KMS-11 (cell line): Measurements from ENCODE around the gene SPATC1L.

Experiments
- H2AFZ ChIP-seq: fragments of 200-600 bp; sonication (generic); 2 replicates; pipeline ENCODE4 v1.6.1; 2016; ENCODE audit warnings: antibody characterized with exemption, mixed run types, low read depth
- H3K27ac ChIP-seq: fragments of 200-600 bp; sonication (generic); 2 replicates; pipeline ENCODE4 v1.6.1; 2016; ENCODE audit warnings: mild to moderate bottlenecking, mixed run types
- H3K27me3 ChIP-seq: fragments of 200-600 bp; sonication (generic); 2 replicates; pipeline ENCODE4 v1.6.1; 2017; ENCODE audit warnings: mild to moderate bottlenecking, low read depth, mixed run types, moderate library complexity; ENCODE audit not compliant: insufficient read depth
- H3K36me3 ChIP-seq: fragments of 200-600 bp; sonication (generic); 2 replicates; pipeline ENCODE4 v1.6.1; 2017; ENCODE audit warnings: mild to moderate bottlenecking, mixed run types; ENCODE audit not compliant: insufficient read depth
- H3K4me1 ChIP-seq: fragments of 200-600 bp; sonication (generic); 2 replicates; pipeline ENCODE4 v1.6.1; 2016; ENCODE audit warnings: mild to moderate bottlenecking, low read depth, mixed run types; ENCODE audit not compliant: poor library complexity, severe bottlenecking
- H3K4me2 ChIP-seq: fragments of 200-600 bp; sonication (generic); 2 replicates; pipeline ENCODE4 v1.7.0; 2016; ENCODE audit warnings: mild to moderate bottlenecking, mixed run types
- H3K4me3 ChIP-seq: fragments of 200-600 bp; sonication (generic); IDR thresholded peaks from 2 replicates; pipeline ENCODE4 v1.6.1; 2017; ENCODE audit warnings: low read depth, low read length, mixed read lengths; ENCODE audit not compliant: insufficient read depth
- H3K79me2 ChIP-seq: fragments of 200-600 bp; sonication (generic); 2 replicates; pipeline ENCODE4 v1.6.1; 2016; ENCODE audit warnings: low read depth, mixed run types; ENCODE audit not compliant: insufficient read depth
- H3K9ac ChIP-seq: fragments of 200-600 bp; sonication (generic); 2 replicates; pipeline ENCODE4 v1.6.1; 2016; ENCODE audit warnings: mild to moderate bottlenecking, mixed run types
- H4K20me1 ChIP-seq: fragments of 200-600 bp; sonication (generic); 2 replicates; pipeline ENCODE4 v1.6.1; 2016; ENCODE audit warnings: mild to moderate bottlenecking, mixed run types; ENCODE audit not compliant: insufficient read depth
- CTCF ChIP-seq: fragments of 200-600 bp; sonication (generic); conservative IDR thresholded peaks from 2 replicates; pipeline ENCODE4 v1.6.1; 2017; ENCODE audit warnings: low read depth, mild to moderate bottlenecking, antibody characterized with exemption, low read length, moderate library complexity, mixed read lengths

The SPATC1L gene

DNA sequence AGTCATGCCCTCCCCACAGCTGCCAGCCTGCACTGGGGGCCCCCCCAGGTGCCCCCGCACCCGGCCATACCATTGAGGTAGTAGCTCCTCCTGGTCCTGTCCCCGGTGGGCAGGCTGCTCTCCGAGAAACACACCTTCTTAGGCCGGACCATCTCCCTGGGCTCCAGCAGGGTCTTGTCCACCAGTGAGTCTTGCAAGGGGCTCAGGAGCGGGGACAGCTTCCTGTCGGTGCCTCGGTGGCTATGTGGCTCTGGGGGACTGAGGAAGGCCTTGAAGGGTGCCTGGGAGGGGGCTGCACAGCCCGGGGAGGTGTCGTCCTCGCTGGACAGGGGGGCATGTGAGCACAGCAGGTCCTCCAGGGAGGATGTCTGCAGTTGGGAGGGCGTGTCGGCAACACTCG lies 16.0 kb downstream of the SPATC1L start:
- Histone ChIP-seq H4K20me1 (no peaks in the 10 kb centered on the region), H3K36me3 (no peaks in the 10 kb centered on the region), H3K27ac (no peak overlapping the region), H3K27me3 (no peaks in the 10 kb centered on the region), H2AFZ (no peak overlapping the region), H3K9ac (no peak overlapping the region), H3K4me3 (no peak overlapping the region), H3K4me2 (no peak overlapping the region), H3K79me2 (peaks cover under 1% of the 10 kb centered on the region; the same call in 1 of the 2 replicates), H3K4me1 (no peaks in the 10 kb centered on the region)
- TF ChIP-seq CTCF, result no peak

GRCh38 chr21:46165098-46165497 lies 19.2 kb downstream of the SPATC1L start:
- H3K36me3 ChIP-seq, result no peaks in the 10 kb centered on the region
- H2AFZ ChIP-seq, result no peak overlapping the region
- H3K79me2 ChIP-seq, result no peaks in the 10 kb centered on the region

GRCh38 chr21:46163380-46163779 lies 20.9 kb downstream of the SPATC1L start:
- Histone ChIP-seq H3K9ac (no peak overlapping the region), H3K4me2 (no peak overlapping the region), H3K4me1 (no peaks in the 10 kb centered on the region), H3K27me3 (no peaks in the 10 kb centered on the region), H3K27ac (no peak overlapping the region), H3K79me2 (no peaks in the 10 kb centered on the region), H3K4me3 (no peak overlapping the region), H4K20me1 (no peaks in the 10 kb centered on the region), H3K36me3 (no peaks in the 10 kb centered on the region), H2AFZ (no peak overlapping the region)
- no peak for TF ChIP-seq CTCF

More at GRCh38 chr21:46165098-46165497, 19.2 kb downstream of the SPATC1L start:
- H3K9ac ChIP-seq, result no peak overlapping the region
- TF ChIP-seq CTCF, result no peak
- no peak overlapping the region for H3K4me2 ChIP-seq
- H4K20me1 ChIP-seq, result no peaks in the 10 kb centered on the region
- no peak overlapping the region for H3K4me3 ChIP-seq
- H3K27me3 ChIP-seq, result no peaks in the 10 kb centered on the region
- no peak overlapping the region for H3K27ac ChIP-seq
- no peaks in the 10 kb centered on the region for H3K4me1 ChIP-seq

GRCh38 chr21:46161633-46162592 lies 22.3 kb downstream of the SPATC1L start:
- Histone ChIP-seq H3K4me2 (no peak overlapping the region), H4K20me1 (no peaks in the 10 kb centered on the region), H3K27ac (no peak overlapping the region), H2AFZ (no peak overlapping the region), H3K27me3 (no peaks in the 10 kb centered on the region), H3K4me1 (no peaks in the 10 kb centered on the region), H3K9ac (no peak overlapping the region), H3K36me3 (no peaks in the 10 kb centered on the region), H3K79me2 (no peaks in the 10 kb centered on the region), H3K4me3 (no peak overlapping the region)
- no peak for TF ChIP-seq CTCF
